Smooth muscle cell (in vitro differentiated cells): ENCODE measurements around the gene ZFTA. TPM values are rescaled to one million over a fixed set of nuclear protein-coding genes. Genes with fewer than 3 reads are reported as not detected.
A peak's percentile ranks its signal among the peaks of the same experiment; 100 is the strongest.
"Not testable (repeated sequence)": the region's sequence is repeated elsewhere in the genome, so short reads cannot be mapped to it uniquely, and the experiment has no call there.

Experiments
- DNase-seq: peaks from one replicate; lab custom pipeline; 2025; ENCODE audit not compliant: unreplicated experiment; lab: John Stamatoyannopoulos, UW
- H2AFZ ChIP-seq: fragments of 200-600 bp; sonication (generic); 2 replicates; pipeline ENCODE4 v1.6.0; 2016; ENCODE audit warnings: antibody characterized with exemption, low read depth, mild to moderate bottlenecking
- H3F3A ChIP-seq: fragments of 200-600 bp; sonication (generic); 2 replicates; pipeline ENCODE4 v1.6.0; 2017; ENCODE audit warnings: antibody characterized with exemption, low read depth
- H3K27ac ChIP-seq: fragments of 200-600 bp; sonication (generic); 2 replicates; pipeline ENCODE4 v1.5.1; 2016; ENCODE audit warnings: low read depth, mild to moderate bottlenecking
- H3K27me3 ChIP-seq: fragments of 200-600 bp; sonication (generic); 2 replicates; pipeline ENCODE4 v1.6.1; 2016; ENCODE audit warnings: low read depth, mild to moderate bottlenecking
- H3K36me3 ChIP-seq: fragments of 200-600 bp; sonication (generic); 2 replicates; pipeline ENCODE4 v1.5.1; 2016; ENCODE audit warnings: low read depth
- H3K4me1 ChIP-seq: fragments of 200-600 bp; sonication (generic); 2 replicates; pipeline ENCODE4 v1.5.1; 2016; ENCODE audit warnings: low read depth
- H3K4me2 ChIP-seq: fragments of 200-600 bp; sonication (generic); 2 replicates; pipeline ENCODE4 v1.6.0; 2016; ENCODE audit warnings: mild to moderate bottlenecking
- H3K4me3 ChIP-seq: fragments of 200-600 bp; sonication (generic); 2 replicates; pipeline ENCODE4 v1.5.1; 2016; ENCODE audit warnings: mild to moderate bottlenecking
- H3K79me2 ChIP-seq: fragments of 200-600 bp; sonication (generic); 2 replicates; pipeline ENCODE4 v1.6.0; 2016; ENCODE audit warnings: low read depth, mild to moderate bottlenecking
- H3K9ac ChIP-seq: fragments of 200-600 bp; sonication (generic); 2 replicates; pipeline ENCODE4 v1.6.0; 2016; ENCODE audit warnings: low read depth
- H3K9me3 ChIP-seq: fragments of 200-600 bp; sonication (generic); replicated peaks from 2 replicates; pipeline ENCODE4 v1.5.1; 2016; ENCODE audit warnings: low read depth
- H4K20me1 ChIP-seq: fragments of 200-600 bp; sonication (generic); 2 replicates; pipeline ENCODE4 v1.6.0; 2016; ENCODE audit warnings: low read depth
- CTCF ChIP-seq: fragments of 200-600 bp; sonication (generic); IDR thresholded peaks from 2 replicates; pipeline ENCODE4 v1.5.1; 2017; ENCODE audit warnings: borderline replicate concordance, mild to moderate bottlenecking, antibody characterized with exemption; ENCODE audit not compliant: insufficient read depth, poor library complexity, severe bottlenecking
- WGBS: methylation state at CpG from one replicate; pipeline ENCODE4 v1.1.7; 2016; ENCODE audit warnings: low lambda C conversion rate; 5-methylcytosine and 5-hydroxymethylcytosine counted together
- polyA plus RNA-seq: library from polyadenylated mRNA; unstranded; fragments of >200 nt; fragmentation: Nextera tagmentation; extraction: Ambion mirVana; gene quantifications from 2 replicates; pipeline ENCODE4 v1.2.1, GENCODE V29; 2016
- total RNA-seq: library from RNA; depleted of rRNA; stranded (reverse); fragments of >200 nt; gene quantifications from 2 replicates; pipeline ENCODE4 v1.2.3, GENCODE V29; 2014

Gene ZFTA
- total and polyA plus RNA-seq, 2 experiments from 2014 or later = 11.1 to 14.9 TPM

DNA sequence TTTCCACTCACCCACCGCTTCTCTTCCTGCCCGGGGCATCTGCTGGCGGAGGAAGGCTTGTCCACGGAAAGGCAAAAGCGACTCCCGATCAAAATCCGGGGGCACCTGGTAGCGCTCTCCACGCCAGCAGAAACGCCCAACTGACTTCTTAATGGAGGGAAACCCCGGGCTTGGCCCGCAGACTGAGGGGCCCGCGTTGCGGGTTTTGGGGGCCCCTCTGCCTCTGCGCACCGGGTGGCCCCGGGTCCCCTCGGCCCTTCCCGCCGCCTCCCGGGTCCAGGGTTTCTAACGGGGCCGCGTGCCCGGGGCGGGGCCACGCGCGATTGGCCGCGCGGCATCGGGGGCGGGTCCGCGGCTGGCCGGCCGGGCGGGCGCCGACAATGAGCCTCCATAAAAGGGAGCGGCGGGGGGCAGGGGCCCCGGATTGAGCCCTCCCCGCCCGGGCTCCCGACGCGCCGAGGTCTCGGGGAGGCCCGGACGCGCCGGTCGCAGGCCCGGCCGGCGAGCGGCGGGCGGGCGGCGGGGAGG, 44.5 kb upstream of the ZFTA start, which contains the start of gene SPINDOC:
SPINDOC (plus strand) TSS at position 422 of the 528 bp plus-strand sequence. CDS start 231 bp downstream, outside the sequence.
- WGBS = 1% methylated on average over 33 of the region's 65 CpGs
- Histone ChIP-seq H2AFZ (peak within 1 kb of the TSS; percentile 93), H3K4me2 (peak within 1 kb of the TSS; percentile 99), H4K20me1 (peaks cover 44% of the 10 kb centered on the region), H3K27ac (peak within 1 kb of the TSS; percentile 24), H3K9ac (peak within 1 kb of the TSS; percentile 82), H3K4me3 (peak within 1 kb of the TSS; percentile 66), H3K4me1 (peaks cover 22% of the 10 kb centered on the region), H3K9me3 (no peaks in the 10 kb centered on the region), H3K27me3 (no peaks in the 10 kb centered on the region), H3K36me3 (no peaks in the 10 kb centered on the region), H3F3A (no peaks in the 10 kb centered on the region), H3K79me2 (peaks cover 41% of the 10 kb centered on the region)
- DNase-seq = peak; percentile 43
- TF ChIP-seq CTCF = no peak

- H3K36me3 ChIP-seq = no peaks in the 10 kb centered on the region
- peaks cover 31% of the 10 kb centered on the region for H3K79me2 ChIP-seq
- H3K4me2 ChIP-seq = peak overlapping the region; percentile 97
- H3K4me1 ChIP-seq = peaks cover 22% of the 10 kb centered on the region
- H3K27me3 ChIP-seq = no peaks in the 10 kb centered on the region
- WGBS = 86% methylated on average over 3 of the region's 3 CpGs
- no peak overlapping the region for H3K27ac ChIP-seq
- H3F3A ChIP-seq = no peaks in the 10 kb centered on the region
- no peak overlapping the region for H3K4me3 ChIP-seq
- H4K20me1 ChIP-seq = peaks cover 28% of the 10 kb centered on the region
- no peak overlapping the region for H2AFZ ChIP-seq
- DNase-seq = no peak
- H3K9ac ChIP-seq = no peak overlapping the region
- TF ChIP-seq CTCF = no peak
- no peaks in the 10 kb centered on the region for H3K9me3 ChIP-seq
These were observed 42.9 kb upstream of the ZFTA start for GRCh38 chr11:63811522-63811921.

- WGBS = 88% methylated on average over 11 of the region's 11 CpGs
- not testable (repeated sequence) for H3F3A ChIP-seq, H3K9me3 ChIP-seq, H3K9ac ChIP-seq, H3K4me3 ChIP-seq, DNase-seq, H3K27me3 ChIP-seq, H3K4me2 ChIP-seq, H3K36me3 ChIP-seq, H2AFZ ChIP-seq, H3K27ac ChIP-seq
- Histone ChIP-seq H3K79me2 (peaks cover 20% of the 10 kb centered on the region), H4K20me1 (peaks cover 16% of the 10 kb centered on the region), H3K4me1 (peaks cover 22% of the 10 kb centered on the region)
These were observed 41.8 kb upstream of the ZFTA start for GRCh38 chr11:63810383-63810782.

DNA sequence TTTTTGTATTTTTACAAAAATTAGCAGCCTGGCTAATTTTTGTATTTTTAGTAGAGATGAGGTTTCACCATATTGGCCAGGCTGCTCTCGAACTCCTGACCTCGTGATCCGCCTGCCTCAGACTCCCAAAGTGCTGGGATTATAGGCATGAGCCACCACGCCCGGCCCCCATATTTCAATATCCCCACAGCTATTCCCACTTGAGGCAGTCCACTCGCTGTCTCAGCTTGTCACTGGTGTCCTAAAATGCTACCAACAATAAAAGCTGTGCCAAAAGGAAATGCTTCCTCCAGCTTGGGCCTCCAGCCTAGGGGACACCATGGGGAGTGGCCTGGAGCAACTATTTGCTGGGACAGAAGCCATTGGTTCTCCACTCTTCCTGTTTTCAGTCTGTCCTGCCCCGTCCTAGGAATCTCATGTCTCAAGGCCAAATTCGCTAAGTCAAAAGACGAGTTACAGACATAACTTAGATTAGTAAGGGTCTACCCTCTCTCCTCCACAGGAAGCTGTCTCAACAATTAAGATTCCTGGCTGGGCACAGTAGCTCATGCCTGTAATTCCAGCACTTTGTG, 37.4 kb upstream of the ZFTA start:
- WGBS = 69% methylated on average over 9 of the region's 9 CpGs
- no peak for DNase-seq
- H2AFZ ChIP-seq = no peak overlapping the region
- no peaks in the 10 kb centered on the region for H3K27me3 ChIP-seq
- H3K36me3 ChIP-seq = no peaks in the 10 kb centered on the region
- no peaks in the 10 kb centered on the region for H3K79me2 ChIP-seq
- H3K9me3 ChIP-seq = no peaks in the 10 kb centered on the region
- H3K4me3 ChIP-seq = no peak overlapping the region
- H3K9ac ChIP-seq = no peak overlapping the region
- H3K4me2 ChIP-seq = no peak overlapping the region
- no peaks in the 10 kb centered on the region for H3F3A ChIP-seq
- H4K20me1 ChIP-seq = no peaks in the 10 kb centered on the region
- H3K27ac ChIP-seq = no peak overlapping the region
- H3K4me1 ChIP-seq = no peaks in the 10 kb centered on the region
- TF ChIP-seq CTCF = no peak
